GM21381 (cell line): ENCODE results near the gene NAT14.

Experiments used
- ATAC-seq: cut with Tn5 transposase; IDR thresholded peaks from one replicate; pipeline ENCODE4 v1.9.1; 2021; ENCODE audit warnings: mild to moderate bottlenecking, moderate library complexity; ENCODE audit not compliant: unreplicated experiment

The NAT14 gene

GRCh38 chr19:55467236-55468053, 17.5 kb upstream of the NAT14 start:
- ATAC-seq = no peak

- ATAC-seq = no peak
Measured at GRCh38 chr19:55468054-55468393, 17.0 kb upstream of the NAT14 start.

GRCh38 chr19:55471266-55471665, 13.7 kb upstream of the NAT14 start:
- ATAC-seq = no peak

- no peak for ATAC-seq
Measured at GRCh38 chr19:55472463-55472862, 12.5 kb upstream of the NAT14 start.

GRCh38 chr19:55473225-55474012, 11.6 kb upstream of the NAT14 start:
- no peak for ATAC-seq

- ATAC-seq = no peak
Measured at GRCh38 chr19:55474269-55475265, 10.4 kb upstream of the NAT14 start.

GRCh38 chr19:55476100-55476775, 8.8 kb upstream of the NAT14 start, which contains the start of gene ZNF628:
ZNF628 (plus strand) TSS chr19:55476617; CDS start chr19:55479911, 3,294 bp downstream.
- peak; percentile 94 for ATAC-seq

- ATAC-seq = no peak
Measured at GRCh38 chr19:55477905-55478304, 7.1 kb upstream of the NAT14 start.

- ATAC-seq = no peak
Measured at GRCh38 chr19:55478364-55478763, 6.6 kb upstream of the NAT14 start.

GRCh38 chr19:55479045-55479444, 5.9 kb upstream of the NAT14 start:
- ATAC-seq = no peak

GRCh38 chr19:55479451-55480230, 5.3 kb upstream of the NAT14 start:
- ATAC-seq = no peak

- ATAC-seq = no peak
Measured at GRCh38 chr19:55481148-55481793, 3.7 kb upstream of the NAT14 start.

- ATAC-seq = no peak
Measured at GRCh38 chr19:55481794-55482155, 3.2 kb upstream of the NAT14 start.

GRCh38 chr19:55482156-55482961, 2.6 kb upstream of the NAT14 start:
- no peak for ATAC-seq

GRCh38 chr19:55482967-55483705, 1.9 kb upstream of the NAT14 start:
- no peak for ATAC-seq

GRCh38 chr19:55483706-55484592, 1.0 kb upstream of the NAT14 start:
- ATAC-seq = no peak
